IPS-15b (cell line): ENCODE results near the gene EMC1.
"Not testable (repeated sequence)": the region's sequence is repeated elsewhere in the genome, so short reads cannot be mapped to it uniquely, and the experiment has no call there.

Experiments used
- H3K27me3 ChIP-seq: one replicate; pipeline ENCODE4 v1.6.1; 2013; ENCODE audit warnings: low read length; ENCODE audit not compliant: control insufficient read depth, insufficient read depth
- H3K36me3 ChIP-seq: one replicate; pipeline ENCODE4 v1.6.1; 2013; ENCODE audit warnings: low read length; ENCODE audit not compliant: control insufficient read depth, insufficient read depth
- H3K4me1 ChIP-seq: one replicate; pipeline ENCODE4 v1.6.1; 2013; ENCODE audit warnings: mild to moderate bottlenecking, low read length; ENCODE audit not compliant: control insufficient read depth, insufficient read depth
- H3K4me3 ChIP-seq: one replicate; pipeline ENCODE4 v1.5.1; 2013; ENCODE audit warnings: low read depth, low read length
- H3K9ac ChIP-seq: one replicate; pipeline ENCODE4 v1.6.1; 2013; ENCODE audit warnings: low read depth, mild to moderate bottlenecking, low read length
- H3K9me3 ChIP-seq: one replicate; pipeline ENCODE4 v1.6.1; 2013; ENCODE audit warnings: mild to moderate bottlenecking, low read length; ENCODE audit not compliant: control insufficient read depth, insufficient read depth

EMC1 gene

DNA sequence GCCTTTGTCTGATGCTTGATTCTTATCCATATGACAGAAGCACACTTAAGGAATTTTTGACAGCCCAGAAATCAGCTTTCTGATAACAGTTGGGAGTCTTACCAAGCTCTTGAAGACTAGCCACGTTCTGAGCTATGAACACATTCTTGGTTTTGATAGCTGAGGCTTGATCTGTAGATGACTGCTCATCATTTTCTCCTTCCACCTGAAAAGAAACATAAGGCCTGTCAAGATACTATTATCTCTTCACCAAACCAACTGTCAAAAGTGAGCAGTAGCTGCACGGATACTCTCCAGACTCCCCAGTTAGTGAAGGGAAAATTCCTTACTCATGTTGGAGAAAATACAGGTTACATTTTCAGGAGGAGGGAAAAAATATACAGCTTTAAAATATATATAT is 53.5 kb downstream of the EMC1 start:
- Histone ChIP-seq H3K4me1 (no peaks in the 10 kb centered on the region), H3K36me3 (peaks cover 29% of the 10 kb centered on the region)

GRCh38 chr1:19196331-19196730 is 55.0 kb downstream of the EMC1 start:
- no peaks in the 10 kb centered on the region for H3K9me3 ChIP-seq
- peaks cover 35% of the 10 kb centered on the region for H3K36me3 ChIP-seq
- no peak overlapping the region for H3K9ac ChIP-seq
- H3K27me3 ChIP-seq = no peaks in the 10 kb centered on the region
- H3K4me1 ChIP-seq = no peaks in the 10 kb centered on the region
- no peak overlapping the region for H3K4me3 ChIP-seq

More for the DNA sequence above, 53.5 kb downstream of the EMC1 start:
- H3K9me3 ChIP-seq = no peaks in the 10 kb centered on the region
- no peak overlapping the region for H3K4me3 ChIP-seq
- H3K27me3 ChIP-seq = no peaks in the 10 kb centered on the region
- no peak overlapping the region for H3K9ac ChIP-seq

DNA sequence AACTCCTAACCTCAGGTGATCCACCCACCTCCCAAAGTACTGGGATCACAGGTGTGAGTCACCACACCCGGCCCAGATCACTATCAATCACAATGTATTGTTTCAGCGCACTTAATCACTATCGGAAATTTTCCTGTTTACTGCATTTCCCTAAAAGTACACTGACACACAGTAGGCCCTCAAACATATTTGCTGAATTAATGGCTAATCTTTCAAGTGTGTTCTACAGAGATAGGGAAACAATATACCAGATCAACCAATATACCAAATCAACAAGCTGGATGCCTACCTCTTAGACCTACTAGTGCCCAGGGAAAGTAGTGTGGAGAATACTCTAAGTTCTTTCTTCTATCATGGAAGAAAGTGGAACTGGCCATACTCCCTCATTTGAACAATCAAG is 58.3 kb downstream of the EMC1 start:
- Histone ChIP-seq H3K9ac (no peak overlapping the region), H3K4me1 (no peaks in the 10 kb centered on the region), H3K27me3 (no peaks in the 10 kb centered on the region), H3K36me3 (peaks cover 44% of the 10 kb centered on the region), H3K4me3 (no peak overlapping the region), H3K9me3 (no peaks in the 10 kb centered on the region)

DNA sequence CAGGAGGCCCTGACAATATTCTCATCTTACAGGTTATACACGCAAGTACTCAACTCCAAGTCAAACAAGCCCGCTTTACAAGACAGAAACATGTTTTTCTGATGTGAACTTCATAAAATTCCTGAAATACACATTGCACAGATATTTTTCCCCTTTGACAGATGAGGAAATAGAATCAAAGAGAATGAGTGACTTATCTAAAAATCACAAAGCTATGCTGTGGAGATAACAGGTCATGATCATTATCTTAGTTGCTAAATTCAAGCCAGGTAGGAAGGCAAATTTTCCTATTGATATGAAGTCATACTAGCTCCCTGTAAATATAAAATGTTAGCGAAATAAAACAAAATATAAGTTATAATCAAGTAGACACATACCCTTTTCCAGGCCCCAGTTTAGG is 59.5 kb downstream of the EMC1 start:
- peaks cover 38% of the 10 kb centered on the region for H3K36me3 ChIP-seq
- H3K27me3 ChIP-seq = no peaks in the 10 kb centered on the region
- no peaks in the 10 kb centered on the region for H3K9me3 ChIP-seq
- H3K4me3 ChIP-seq = no peak overlapping the region
- no peaks in the 10 kb centered on the region for H3K4me1 ChIP-seq
- no peak overlapping the region for H3K9ac ChIP-seq

DNA sequence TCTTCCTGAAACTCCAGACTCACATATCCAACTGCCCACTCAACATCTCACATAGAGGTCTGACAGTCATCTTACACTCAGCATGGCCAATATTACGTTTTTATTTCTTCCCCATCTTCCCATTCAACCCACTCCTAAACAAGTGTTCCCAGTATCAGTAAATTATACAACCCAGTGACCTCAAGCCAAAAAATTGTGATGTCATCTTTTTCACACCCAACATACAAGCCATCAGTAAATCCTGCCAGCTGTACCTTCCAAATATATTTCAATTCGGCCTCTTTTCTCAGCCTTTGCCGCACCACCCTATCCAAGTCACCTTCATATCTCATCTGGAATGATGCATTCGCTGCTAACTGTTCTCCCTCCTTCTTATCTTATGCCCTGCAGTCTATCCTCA is 60.9 kb downstream of the EMC1 start:
- Histone ChIP-seq H3K36me3 (peaks cover 40% of the 10 kb centered on the region), H3K27me3 (no peaks in the 10 kb centered on the region), H3K4me1 (no peaks in the 10 kb centered on the region), H3K9ac (no peak overlapping the region), H3K4me3 (no peak overlapping the region), H3K9me3 (no peaks in the 10 kb centered on the region)

DNA sequence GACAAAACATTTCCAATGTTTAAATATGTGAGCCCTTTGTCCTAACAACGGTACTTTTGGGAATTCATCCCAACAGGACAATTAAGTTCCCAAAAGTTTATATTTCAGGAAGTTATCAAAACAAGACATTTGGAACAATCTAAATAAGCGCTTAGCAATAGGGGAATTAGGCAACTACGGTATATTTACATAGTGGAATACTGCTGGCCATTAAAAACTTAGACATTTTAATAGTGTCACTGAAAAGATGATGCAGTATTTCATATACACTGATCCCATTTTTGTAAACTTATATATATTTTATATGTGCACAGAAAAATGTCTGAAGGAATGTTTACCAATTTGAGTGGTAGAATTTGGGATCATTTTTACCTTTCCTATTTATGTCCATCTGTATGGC is 62.1 kb downstream of the EMC1 start:
- peaks cover 45% of the 10 kb centered on the region for H3K36me3 ChIP-seq
- H3K4me3 ChIP-seq = no peak overlapping the region
- no peaks in the 10 kb centered on the region for H3K9me3 ChIP-seq
- H3K27me3 ChIP-seq = no peaks in the 10 kb centered on the region
- no peaks in the 10 kb centered on the region for H3K4me1 ChIP-seq
- no peak overlapping the region for H3K9ac ChIP-seq

- no peaks in the 10 kb centered on the region for H3K9me3 ChIP-seq
- H3K4me3 ChIP-seq = no peak overlapping the region
- no peak overlapping the region for H3K9ac ChIP-seq
- peaks cover 44% of the 10 kb centered on the region for H3K36me3 ChIP-seq
- H3K4me1 ChIP-seq = no peaks in the 10 kb centered on the region
- H3K27me3 ChIP-seq = no peaks in the 10 kb centered on the region
Measured at GRCh38 chr1:19187852-19188251, 63.5 kb downstream of the EMC1 start.

DNA sequence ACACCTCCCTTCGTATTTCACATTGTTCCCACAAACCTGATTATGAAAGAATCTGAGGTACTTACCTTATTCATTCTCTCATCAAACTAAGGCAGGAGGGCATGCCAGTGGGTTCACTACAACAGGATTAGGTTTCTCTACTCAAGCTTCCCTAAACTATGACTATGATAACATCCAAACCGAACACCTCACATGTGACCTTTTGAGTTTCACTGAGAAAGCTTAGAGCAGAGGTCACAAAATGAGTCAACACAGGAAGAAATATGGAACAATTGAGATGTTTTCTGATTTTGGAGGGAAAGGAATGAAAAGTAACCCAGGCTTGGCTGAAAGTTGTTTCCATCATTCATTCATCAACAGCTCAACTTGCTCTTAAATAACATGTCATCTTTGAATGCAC is 65.3 kb downstream of the EMC1 start:
- Histone ChIP-seq H3K4me3 (no peak overlapping the region), H3K27me3 (no peaks in the 10 kb centered on the region), H3K36me3 (peaks cover 47% of the 10 kb centered on the region), H3K9me3 (no peaks in the 10 kb centered on the region), H3K4me1 (no peaks in the 10 kb centered on the region), H3K9ac (no peak overlapping the region)

- Histone ChIP-seq H3K36me3 (peaks cover 52% of the 10 kb centered on the region), H3K9ac (no peak overlapping the region), H3K27me3 (no peaks in the 10 kb centered on the region), H3K9me3 (no peaks in the 10 kb centered on the region), H3K4me3 (no peak overlapping the region), H3K4me1 (no peaks in the 10 kb centered on the region)
Measured at GRCh38 chr1:19182223-19182622, 69.1 kb downstream of the EMC1 start.

- H3K9ac ChIP-seq, H3K27me3 ChIP-seq, H3K4me3 ChIP-seq, H3K4me1 ChIP-seq, H3K9me3 ChIP-seq: not testable (repeated sequence)
- peaks cover 56% of the 10 kb centered on the region for H3K36me3 ChIP-seq
Measured at GRCh38 chr1:19180265-19180657, 71.1 kb downstream of the EMC1 start.

GRCh38 chr1:19179597-19180264 is 71.6 kb downstream of the EMC1 start:
- Histone ChIP-seq H3K27me3 (no peaks in the 10 kb centered on the region), H3K4me1 (no peaks in the 10 kb centered on the region), H3K4me3 (no peak overlapping the region), H3K9me3 (no peaks in the 10 kb centered on the region), H3K9ac (no peak overlapping the region), H3K36me3 (peaks cover 59% of the 10 kb centered on the region)

GRCh38 chr1:19178734-19179398 is 72.5 kb downstream of the EMC1 start:
- H3K9ac ChIP-seq = no peak overlapping the region
- H3K4me1 ChIP-seq = no peaks in the 10 kb centered on the region
- H3K27me3 ChIP-seq = no peaks in the 10 kb centered on the region
- peaks cover 56% of the 10 kb centered on the region for H3K36me3 ChIP-seq
- H3K4me3 ChIP-seq = no peak overlapping the region
- no peaks in the 10 kb centered on the region for H3K9me3 ChIP-seq
